ENCODE measurements around the gene PITPNB.

The PITPNB gene

GRCh38 chr22:27842201-27842600 lies 76.9 kb downstream of the PITPNB start:
- H3K27me3 ChIP-seq (replicated peaks; ENCODE audit: control insufficient read depth, insufficient read depth, low read length): no peaks in the 10 kb centered on the region
- peaks cover 6% of the 10 kb centered on the region for H3K36me3 ChIP-seq (ENCODE audit: control insufficient read depth, insufficient read depth, low read length)
- no peak for TF ChIP-seq CTCF (IDR thresholded peaks at IDR 0.05; ENCODE audit: insufficient read depth, low read length, poor library complexity, severe bottlenecking)
- DNase-seq (ENCODE audit: extremely low read depth, insufficient read length): no peak
- H3K4me3 ChIP-seq (replicated peaks; ENCODE audit: low read depth, low read length): no peak overlapping the region

DNA sequence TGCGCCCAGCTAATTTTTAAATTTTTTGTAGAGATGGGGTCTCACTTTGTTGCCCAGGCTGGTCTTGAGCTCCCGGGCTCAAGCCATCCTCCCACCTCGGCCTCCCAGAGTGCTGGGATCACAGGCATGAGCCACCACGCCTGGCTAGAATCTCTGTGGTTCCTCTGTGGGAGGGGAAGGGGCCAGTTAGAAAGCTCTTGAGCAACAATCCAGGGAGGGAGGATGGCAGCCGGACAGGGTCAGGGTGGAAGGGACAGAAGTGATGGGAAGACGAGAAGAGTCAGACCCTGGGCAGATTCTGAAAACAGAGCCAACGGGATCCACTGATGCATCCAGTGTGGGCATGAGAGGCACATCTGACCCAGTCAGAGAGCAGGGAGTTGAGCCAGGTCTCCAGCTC lies 78.6 kb downstream of the PITPNB start:
- no peaks in the 10 kb centered on the region for H3K27me3 ChIP-seq (replicated peaks; ENCODE audit: control insufficient read depth, insufficient read depth, low read length)
- H3K36me3 ChIP-seq (ENCODE audit: control insufficient read depth, insufficient read depth, low read length): no peaks in the 10 kb centered on the region; the same call in 1 of the 2 replicates
- no peak overlapping the region for H3K4me3 ChIP-seq (replicated peaks; ENCODE audit: low read depth, low read length)
- no peak for DNase-seq (ENCODE audit: extremely low read depth, insufficient read length)
- no peak for TF ChIP-seq CTCF (IDR thresholded peaks at IDR 0.05; ENCODE audit: insufficient read depth, low read length, poor library complexity, severe bottlenecking)

- DNase-seq (ENCODE audit: extremely low read depth, insufficient read length): no peak
- Histone ChIP-seq H3K27me3 (replicated peaks; ENCODE audit: control insufficient read depth, insufficient read depth, low read length) (no peaks in the 10 kb centered on the region), H3K36me3 (ENCODE audit: control insufficient read depth, insufficient read depth, low read length) (no peaks in the 10 kb centered on the region; the same call in 1 of the 2 replicates), H3K4me3 (replicated peaks; ENCODE audit: low read depth, low read length) (no peak overlapping the region)
- no peak for TF ChIP-seq CTCF (IDR thresholded peaks at IDR 0.05; ENCODE audit: insufficient read depth, low read length, poor library complexity, severe bottlenecking)
Observed at GRCh38 chr22:27839057-27839660, 79.9 kb downstream of the PITPNB start.

DNA sequence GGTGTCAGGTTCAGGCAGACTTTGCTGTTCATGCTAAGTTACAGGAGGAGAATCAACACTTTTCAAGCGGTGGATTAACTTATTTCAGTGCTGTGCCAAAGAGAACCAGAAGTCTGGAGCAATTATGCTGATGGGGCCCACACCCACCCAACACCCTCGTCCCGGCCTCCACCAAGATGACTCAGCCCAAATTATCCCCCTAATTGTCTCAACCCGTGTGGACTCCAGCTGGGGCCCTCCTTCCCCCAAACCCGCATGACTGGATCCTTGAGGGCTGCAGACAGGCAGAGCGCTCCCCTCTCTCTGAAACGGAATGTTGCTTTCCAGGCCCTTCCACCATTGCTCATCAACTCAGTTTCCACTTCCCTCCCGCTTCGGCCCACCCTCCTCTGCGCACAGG lies 82.9 kb downstream of the PITPNB start:
- Histone ChIP-seq H3K4me3 (replicated peaks; ENCODE audit: low read depth, low read length) (no peak overlapping the region), H3K27me3 (replicated peaks; ENCODE audit: control insufficient read depth, insufficient read depth, low read length) (no peaks in the 10 kb centered on the region), H3K36me3 (ENCODE audit: control insufficient read depth, insufficient read depth, low read length) (no peaks in the 10 kb centered on the region; the same call in 1 of the 2 replicates)
- TF ChIP-seq CTCF (IDR thresholded peaks at IDR 0.05; ENCODE audit: insufficient read depth, low read length, poor library complexity, severe bottlenecking): no peak
- no peak for DNase-seq (ENCODE audit: extremely low read depth, insufficient read length)

DNA sequence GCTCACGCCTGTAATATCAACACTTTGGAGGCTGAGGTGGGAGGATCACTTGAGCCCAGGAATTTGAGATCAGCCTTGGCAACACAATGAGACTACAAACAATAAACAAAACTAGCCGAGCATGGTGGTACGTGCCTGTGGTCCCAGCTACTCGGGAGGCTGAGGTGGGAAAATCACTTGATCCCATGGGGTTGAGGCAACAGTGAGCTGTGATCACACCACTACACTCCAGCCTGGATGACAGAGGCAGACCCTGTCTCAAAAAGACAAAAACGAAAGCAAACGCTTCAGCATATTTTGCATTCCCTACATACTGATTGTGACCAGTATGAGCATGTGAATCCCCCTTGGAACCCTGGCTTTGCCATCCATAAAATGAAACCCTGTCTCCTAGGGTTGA lies 83.6 kb downstream of the PITPNB start:
- DNase-seq (ENCODE audit: extremely low read depth, insufficient read length): no peak
- Histone ChIP-seq H3K36me3 (ENCODE audit: control insufficient read depth, insufficient read depth, low read length) (no peaks in the 10 kb centered on the region), H3K4me3 (replicated peaks; ENCODE audit: low read depth, low read length) (no peak overlapping the region), H3K27me3 (replicated peaks; ENCODE audit: control insufficient read depth, insufficient read depth, low read length) (no peaks in the 10 kb centered on the region)
- no peak for TF ChIP-seq CTCF (IDR thresholded peaks at IDR 0.05; ENCODE audit: insufficient read depth, low read length, poor library complexity, severe bottlenecking)
